Measurements from ENCODE around the gene SRPRA. TPM values are rescaled to one million over a fixed set of nuclear protein-coding genes. Genes with fewer than 3 reads are reported as not detected.

The SRPRA gene
- total and polyA plus RNA-seq, 8 donors = 67.9 to 154 (median 77.6) TPM

DNA sequence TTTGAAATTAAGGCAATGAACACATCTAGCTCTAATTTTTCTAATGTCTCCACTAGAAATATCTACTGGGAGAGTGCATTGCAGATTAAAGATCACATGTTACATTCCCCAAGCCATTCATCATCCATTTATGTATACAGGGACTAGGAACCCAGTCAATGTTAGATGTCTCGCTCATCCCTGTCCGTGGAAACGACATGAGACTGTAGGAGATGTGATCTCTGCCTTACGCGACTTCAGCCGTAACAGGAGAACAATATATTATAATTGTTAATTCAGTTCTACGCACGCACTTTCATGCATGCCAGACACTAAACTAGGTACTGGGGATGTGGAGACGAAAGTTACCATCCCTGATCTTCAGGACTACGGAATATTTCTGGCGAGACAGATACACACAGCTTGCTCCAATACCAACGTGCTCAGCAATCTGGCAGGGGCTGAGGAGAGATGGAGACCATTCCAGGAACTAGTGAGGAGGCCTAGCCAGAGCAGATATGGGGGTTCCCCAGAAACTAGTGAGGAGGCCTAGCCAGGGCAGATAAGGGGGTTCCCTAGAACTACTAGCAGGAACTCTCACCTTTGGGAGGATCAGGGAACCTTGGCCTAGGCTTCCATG lies 35.9 kb upstream of the SRPRA start:
- peaks cover 5 to 24% of the 10 kb centered on the region in 2 donors for H3K4me1 ChIP-seq
- ATAC-seq (peak; percentile 6), DNase-seq (no peak)
- H3K36me3 ChIP-seq = peaks cover 0 to 9% of the 10 kb centered on the region in 2 donors
- TF ChIP-seq, protein P1, sequence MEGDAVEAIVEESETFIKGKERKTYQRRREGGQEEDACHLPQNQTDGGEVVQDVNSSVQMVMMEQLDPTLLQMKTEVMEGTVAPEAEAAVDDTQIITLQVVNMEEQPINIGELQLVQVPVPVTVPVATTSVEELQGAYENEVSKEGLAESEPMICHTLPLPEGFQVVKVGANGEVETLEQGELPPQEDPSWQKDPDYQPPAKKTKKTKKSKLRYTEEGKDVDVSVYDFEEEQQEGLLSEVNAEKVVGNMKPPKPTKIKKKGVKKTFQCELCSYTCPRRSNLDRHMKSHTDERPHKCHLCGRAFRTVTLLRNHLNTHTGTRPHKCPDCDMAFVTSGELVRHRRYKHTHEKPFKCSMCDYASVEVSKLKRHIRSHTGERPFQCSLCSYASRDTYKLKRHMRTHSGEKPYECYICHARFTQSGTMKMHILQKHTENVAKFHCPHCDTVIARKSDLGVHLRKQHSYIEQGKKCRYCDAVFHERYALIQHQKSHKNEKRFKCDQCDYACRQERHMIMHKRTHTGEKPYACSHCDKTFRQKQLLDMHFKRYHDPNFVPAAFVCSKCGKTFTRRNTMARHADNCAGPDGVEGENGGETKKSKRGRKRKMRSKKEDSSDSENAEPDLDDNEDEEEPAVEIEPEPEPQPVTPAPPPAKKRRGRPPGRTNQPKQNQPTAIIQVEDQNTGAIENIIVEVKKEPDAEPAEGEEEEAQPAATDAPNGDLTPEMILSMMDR (IDR thresholded peaks at IDR 0.05) = no peak
- intact Hi-C loops (cut with DNase I) = no loop called here
- H3K27ac ChIP-seq = peak overlapping the region; percentile 88 to 91
- H3K9me3 ChIP-seq = no peaks in the 10 kb centered on the region
- peak overlapping the region; percentile 56 to 64 for H3K4me3 ChIP-seq
- no peaks in the 10 kb centered on the region for H3K27me3 ChIP-seq

DNA sequence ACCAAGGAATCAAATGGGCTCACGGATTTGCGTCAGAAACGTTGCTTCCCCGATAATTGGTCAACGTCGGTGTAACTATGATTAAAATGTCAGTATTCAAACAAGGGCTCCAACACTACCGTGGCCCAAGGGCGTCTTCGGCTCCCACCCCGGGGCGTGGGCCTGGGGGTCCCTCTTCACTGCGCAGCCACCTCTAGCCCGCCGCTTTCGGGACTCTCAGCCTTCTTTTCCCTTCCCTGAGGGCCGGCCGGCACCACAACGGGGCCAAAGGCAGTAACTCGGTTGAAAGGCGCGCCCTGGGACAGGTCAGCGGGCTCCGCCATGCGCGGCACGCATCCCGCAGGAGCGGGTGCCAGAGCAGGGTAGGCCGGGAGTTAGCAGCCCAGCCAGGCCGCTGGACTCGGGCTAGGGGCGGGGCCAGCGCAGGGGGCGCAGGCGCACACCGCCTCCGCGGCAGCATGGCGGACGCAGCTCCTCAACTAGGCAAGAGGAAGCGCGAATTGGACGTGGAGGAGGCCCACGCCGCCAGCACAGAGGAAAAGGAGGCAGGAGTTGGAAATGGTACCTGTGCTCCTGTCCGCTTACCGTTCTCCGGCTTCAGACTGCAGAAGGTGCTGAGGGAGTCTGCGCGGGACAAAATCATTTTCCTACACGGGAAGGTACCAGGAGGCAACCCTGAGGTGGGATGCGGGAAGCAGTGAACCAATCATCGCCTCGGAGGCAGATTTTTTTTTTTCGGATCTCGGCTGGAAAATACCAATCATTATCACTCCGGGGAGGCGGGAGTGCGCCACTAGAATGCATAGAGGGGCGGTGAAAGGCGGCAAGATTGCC lies 35.1 kb upstream of the SRPRA start, which contains the start of gene DCPS:
Gene DCPS (plus strand): TSS at position 438 of the 834 bp plus-strand sequence. CDS start 21 bp downstream, at position 459.
- intact Hi-C loops (cut with DNase I) = no loop called here
- H3K9me3 ChIP-seq = no peaks in the 10 kb centered on the region
- peak within 1 kb of the TSS; percentile 56 to 64 for H3K4me3 ChIP-seq
- H3K36me3 ChIP-seq = peaks cover 0 to 11% of the 10 kb centered on the region in 2 donors
- peaks cover 5 to 24% of the 10 kb centered on the region in 2 donors for H3K4me1 ChIP-seq
- ATAC-seq (peak; percentile 100), DNase-seq (peak; percentile 91 to 99 (median 94))
- peak within 1 kb of the TSS; percentile 88 to 91 for H3K27ac ChIP-seq
- TF ChIP-seq, protein P1 (IDR thresholded peaks at IDR 0.05) = no peak
- no peaks in the 10 kb centered on the region for H3K27me3 ChIP-seq

DNA sequence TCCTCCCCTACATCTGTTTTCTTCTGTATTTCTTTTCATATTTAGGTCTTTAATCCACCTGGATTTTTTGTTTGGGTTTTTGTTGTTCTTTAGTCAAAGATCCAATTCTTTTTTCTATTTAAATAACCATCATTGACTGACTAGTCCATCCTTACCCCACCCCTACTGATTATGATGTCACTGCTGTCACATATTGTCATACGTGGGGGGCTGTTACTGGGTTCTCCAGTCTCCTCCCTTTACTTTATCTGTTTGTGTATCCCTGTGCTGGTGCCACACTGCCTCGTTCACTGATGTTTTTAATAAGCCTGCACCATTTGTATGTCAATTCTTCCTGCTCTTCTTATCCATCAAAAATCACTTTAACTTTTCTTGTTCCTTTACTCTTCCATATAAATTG lies 28.3 kb upstream of the SRPRA start:
- intact Hi-C loops (cut with DNase I) = no loop called here
- DNase-seq (no peak), ATAC-seq (no peak)
- H3K4me1 ChIP-seq = peaks cover 0 to 4% of the 10 kb centered on the region in 2 donors
- H3K4me3 ChIP-seq = no peak overlapping the region
- H3K9me3 ChIP-seq = no peaks in the 10 kb centered on the region
- no peaks in the 10 kb centered on the region for H3K27me3 ChIP-seq
- TF ChIP-seq, protein P1 (IDR thresholded peaks at IDR 0.05) = no peak
- no peak overlapping the region for H3K27ac ChIP-seq
- peaks cover 0 to 60% of the 10 kb centered on the region in 2 donors for H3K36me3 ChIP-seq

DNA sequence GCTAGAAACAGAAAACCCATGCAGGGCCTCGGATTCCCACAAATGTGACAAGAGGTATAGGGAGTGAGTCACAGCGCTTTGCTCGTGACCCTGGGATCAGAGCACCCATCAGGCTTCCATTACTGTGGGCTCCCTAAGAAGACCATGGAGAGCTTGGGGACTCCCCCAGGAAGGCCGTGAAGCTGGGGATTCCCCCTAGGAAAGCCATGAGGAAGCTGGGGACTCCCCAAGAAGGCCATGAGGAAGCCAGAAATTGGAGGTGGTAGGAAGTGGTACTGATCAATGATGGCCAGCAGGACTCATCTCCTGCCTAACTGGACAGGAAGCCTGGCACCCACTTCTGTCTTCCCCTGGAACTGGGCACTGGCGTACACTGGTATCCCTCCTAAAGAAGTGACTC lies 25.0 kb upstream of the SRPRA start:
- Histone ChIP-seq H3K27me3 (no peaks in the 10 kb centered on the region), H3K9me3 (no peaks in the 10 kb centered on the region), H3K4me1 (peaks cover 0 to 4% of the 10 kb centered on the region in 2 donors), H3K36me3 (peaks cover 0 to 78% of the 10 kb centered on the region in 2 donors), H3K27ac (no peak overlapping the region), H3K4me3 (no peak overlapping the region)
- no peak for DNase-seq
- intact Hi-C loops (cut with DNase I) = no loop called here
- ATAC-seq = no peak
- TF ChIP-seq, protein P1 (IDR thresholded peaks at IDR 0.05) = no peak

DNA sequence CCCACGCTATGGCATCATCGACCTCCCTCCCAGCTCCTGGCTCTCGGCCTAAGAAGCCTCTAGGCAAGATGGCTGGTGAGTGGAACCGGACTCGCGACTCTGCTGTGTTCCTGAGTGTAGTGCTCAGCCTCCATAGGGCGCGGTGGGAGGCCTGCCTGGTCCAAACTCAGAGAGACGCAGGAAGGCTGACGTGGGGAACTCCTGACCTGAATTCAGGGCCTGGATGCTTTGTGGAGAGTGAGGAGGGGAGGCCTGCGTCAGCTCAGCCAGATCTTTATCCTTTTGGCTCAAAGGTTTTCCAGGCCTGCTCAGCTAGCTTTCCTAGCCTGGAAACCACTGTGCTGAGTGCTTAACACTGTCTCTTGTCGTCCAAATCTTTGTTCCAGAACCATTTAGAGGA lies 22.2 kb upstream of the SRPRA start:
- no peak overlapping the region for H3K27ac ChIP-seq
- no peak for ATAC-seq

More for the DNA sequence above, 22.2 kb upstream of the SRPRA start:
- Histone ChIP-seq H3K4me1 (peaks cover 0 to 4% of the 10 kb centered on the region in 2 donors), H3K9me3 (no peaks in the 10 kb centered on the region), H3K27me3 (no peaks in the 10 kb centered on the region), H3K36me3 (peaks cover 0 to 79% of the 10 kb centered on the region in 2 donors), H3K4me3 (no peak overlapping the region)
- intact Hi-C loops (cut with DNase I) = no loop called here
- no peak for DNase-seq
- TF ChIP-seq, protein P1 (IDR thresholded peaks at IDR 0.05) = no peak

All from left lung (tissue), 10 donors.